ENCODE results near the gene LITAFD. TPM values are rescaled to one million over a fixed set of nuclear protein-coding genes. Genes with fewer than 3 reads are reported as not detected.

The LITAFD gene
- total RNA-seq, 1 donor from 2014 or later = not detected

- FAIRE-seq (no peak), DNase-seq (ENCODE audit: low read depth) (no peak)
- Histone ChIP-seq H3K27me3 (ENCODE audit: control insufficient read depth, insufficient read depth, low read length) (no peaks in the 10 kb centered on the region), H3K4me3 (ENCODE audit: low read depth, low read length) (no peak overlapping the region), H3K36me3 (ENCODE audit: control insufficient read depth, insufficient read depth, low read length) (peaks cover 26% of the 10 kb centered on the region)
- no peak for TF ChIP-seq CTCF (IDR thresholded peaks at IDR 0.05; ENCODE audit: insufficient read depth, low read length, severe bottlenecking)
Observed at GRCh38 chr16:8926827-8927226, 44.7 kb downstream of the LITAFD start.

- no peak overlapping the region for H3K4me3 ChIP-seq (ENCODE audit: low read depth, low read length)
- no peak for TF ChIP-seq CTCF (IDR thresholded peaks at IDR 0.05; ENCODE audit: insufficient read depth, low read length, severe bottlenecking)
- FAIRE-seq = no peak
- DNase-seq (ENCODE audit: low read depth) = no peak
- H3K36me3 ChIP-seq (ENCODE audit: control insufficient read depth, insufficient read depth, low read length) = peaks cover 19% of the 10 kb centered on the region
- H3K27me3 ChIP-seq (ENCODE audit: control insufficient read depth, insufficient read depth, low read length) = no peaks in the 10 kb centered on the region
Observed at GRCh38 chr16:8928467-8928957, 46.4 kb downstream of the LITAFD start.

- Histone ChIP-seq H3K36me3 (ENCODE audit: control insufficient read depth, insufficient read depth, low read length) (peaks cover 19% of the 10 kb centered on the region), H3K27me3 (ENCODE audit: control insufficient read depth, insufficient read depth, low read length) (no peaks in the 10 kb centered on the region), H3K4me3 (ENCODE audit: low read depth, low read length) (no peak overlapping the region)
- DNase-seq (ENCODE audit: low read depth) (no peak), FAIRE-seq (no peak)
- TF ChIP-seq CTCF (IDR thresholded peaks at IDR 0.05; ENCODE audit: insufficient read depth, low read length, severe bottlenecking) = no peak
Observed at GRCh38 chr16:8929086-8929748, 47.1 kb downstream of the LITAFD start.

- peaks cover 16% of the 10 kb centered on the region for H3K36me3 ChIP-seq (ENCODE audit: control insufficient read depth, insufficient read depth, low read length)
- FAIRE-seq = no peak
Observed at GRCh38 chr16:8931859-8932258, 49.7 kb downstream of the LITAFD start.

GRCh38 chr16:8934601-8935000 is 52.5 kb downstream of the LITAFD start:
- no peak for DNase-seq (ENCODE audit: low read depth)
- no peaks in the 10 kb centered on the region for H3K27me3 ChIP-seq (ENCODE audit: control insufficient read depth, insufficient read depth, low read length)
- no peak for TF ChIP-seq CTCF (IDR thresholded peaks at IDR 0.05; ENCODE audit: insufficient read depth, low read length, severe bottlenecking)
- no peak for FAIRE-seq
- H3K4me3 ChIP-seq (ENCODE audit: low read depth, low read length) = no peak overlapping the region
- peaks cover 6% of the 10 kb centered on the region for H3K36me3 ChIP-seq (ENCODE audit: control insufficient read depth, insufficient read depth, low read length)

More at GRCh38 chr16:8931859-8932258, 49.7 kb downstream of the LITAFD start:
- TF ChIP-seq CTCF (IDR thresholded peaks at IDR 0.05; ENCODE audit: insufficient read depth, low read length, severe bottlenecking) = no peak
- DNase-seq (ENCODE audit: low read depth) = peak; percentile 33
- Histone ChIP-seq H3K27me3 (ENCODE audit: control insufficient read depth, insufficient read depth, low read length) (no peaks in the 10 kb centered on the region), H3K4me3 (ENCODE audit: low read depth, low read length) (no peak overlapping the region)

Other genes with a start within 250 kb of the LITAFD start
- 1.4 and 2.6 TPM in 2 replicates for gene ABAT, start 207.7 kb upstream of the LITAFD start, total RNA-seq
- 10.4 and 15.5 TPM in 2 replicates for gene TMEM186, start 84.7 kb upstream of the LITAFD start, total RNA-seq
- 20.5 and 25.5 TPM in 2 replicates for gene PMM2, start 84.5 kb upstream of the LITAFD start, total RNA-seq
- 63.7 and 96.3 TPM in 2 replicates for gene CARHSP1, start 13.3 kb upstream of the LITAFD start, total RNA-seq
- gene USP7, start 81.6 kb downstream of the LITAFD start, total RNA-seq = 41.3 and 48.1 TPM in 2 replicates
- gene HAPSTR1, start 209.3 kb downstream of the LITAFD start, total RNA-seq = 66.1 and 91.0 TPM in 2 replicates

Data from bronchial epithelial cell (primary cell).